Astrocyte of the cerebellum (primary cell): ENCODE results near the gene ERCC6L.

Experiments
- DNase-seq: peaks from one replicate; pipeline ENCODE4 v3.0.0-alpha.2; 2011; ENCODE audit warnings: low read depth
- H3K4me3 ChIP-seq: 2 replicates; pipeline ENCODE4 v1.5.1; 2011; ENCODE audit warnings: mild to moderate bottlenecking, low read depth, low read length, moderate library complexity
- in situ Hi-C: cut with HindIII; loops from 2 replicates; pipeline ENCODE4 v1.10.0; 2017; ENCODE audit warnings: low sequenced_read_pairs
- TF ChIP-seq, protein P1 (sequence below): IDR thresholded peaks from 2 replicates; pipeline ENCODE4 v1.5.1; 2012; ENCODE audit warnings: low read length, low read depth, moderate library complexity, mild to moderate bottlenecking; ENCODE audit errors: missing control alignments

The ERCC6L gene

DNA sequence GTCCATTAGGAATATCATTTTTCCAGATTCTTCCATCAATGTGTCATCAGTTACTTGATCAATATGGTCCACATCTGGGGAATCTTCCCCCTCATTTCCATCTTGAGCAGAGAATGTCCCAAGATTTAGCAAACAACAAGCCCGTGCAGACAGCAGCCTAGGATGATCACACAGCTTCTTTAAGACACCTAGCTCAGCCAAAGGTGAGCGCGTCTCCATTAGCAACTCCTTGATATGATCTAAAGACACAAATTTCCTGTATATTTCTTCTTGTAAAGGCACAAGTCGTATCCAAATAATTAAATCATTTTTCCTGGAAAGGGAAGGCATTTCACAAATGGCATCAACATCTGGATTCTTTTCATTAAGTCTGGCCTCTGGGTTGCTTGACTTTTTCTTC is 31.5 kb downstream of the ERCC6L start:
- TF ChIP-seq, protein P1, sequence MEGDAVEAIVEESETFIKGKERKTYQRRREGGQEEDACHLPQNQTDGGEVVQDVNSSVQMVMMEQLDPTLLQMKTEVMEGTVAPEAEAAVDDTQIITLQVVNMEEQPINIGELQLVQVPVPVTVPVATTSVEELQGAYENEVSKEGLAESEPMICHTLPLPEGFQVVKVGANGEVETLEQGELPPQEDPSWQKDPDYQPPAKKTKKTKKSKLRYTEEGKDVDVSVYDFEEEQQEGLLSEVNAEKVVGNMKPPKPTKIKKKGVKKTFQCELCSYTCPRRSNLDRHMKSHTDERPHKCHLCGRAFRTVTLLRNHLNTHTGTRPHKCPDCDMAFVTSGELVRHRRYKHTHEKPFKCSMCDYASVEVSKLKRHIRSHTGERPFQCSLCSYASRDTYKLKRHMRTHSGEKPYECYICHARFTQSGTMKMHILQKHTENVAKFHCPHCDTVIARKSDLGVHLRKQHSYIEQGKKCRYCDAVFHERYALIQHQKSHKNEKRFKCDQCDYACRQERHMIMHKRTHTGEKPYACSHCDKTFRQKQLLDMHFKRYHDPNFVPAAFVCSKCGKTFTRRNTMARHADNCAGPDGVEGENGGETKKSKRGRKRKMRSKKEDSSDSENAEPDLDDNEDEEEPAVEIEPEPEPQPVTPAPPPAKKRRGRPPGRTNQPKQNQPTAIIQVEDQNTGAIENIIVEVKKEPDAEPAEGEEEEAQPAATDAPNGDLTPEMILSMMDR, result no peak
- H3K4me3 ChIP-seq, result no peak overlapping the region
- in situ Hi-C loops, result no loop called here
- no peak for DNase-seq

DNA sequence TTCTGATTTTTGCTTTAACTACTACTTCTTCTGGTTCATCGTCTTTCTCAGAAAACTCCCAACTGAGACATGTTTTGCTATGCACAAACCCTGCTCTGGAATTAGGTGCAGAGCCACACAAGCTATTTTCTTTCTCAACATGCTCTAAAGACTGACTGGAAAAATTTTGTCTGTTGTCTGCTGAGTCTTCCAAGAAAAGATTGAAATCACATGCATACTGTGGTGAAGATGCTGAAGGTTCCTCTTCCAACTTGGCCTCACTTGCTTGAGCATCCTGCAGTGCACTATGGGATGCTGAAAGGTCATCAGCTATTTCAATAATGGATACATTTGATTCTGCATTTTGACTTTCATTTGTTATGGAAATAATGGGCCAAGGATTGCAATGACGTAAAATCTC is 33.1 kb downstream of the ERCC6L start:
- in situ Hi-C loops, result no loop called here
- TF ChIP-seq, protein P1, result no peak
- no peak for DNase-seq

DNA sequence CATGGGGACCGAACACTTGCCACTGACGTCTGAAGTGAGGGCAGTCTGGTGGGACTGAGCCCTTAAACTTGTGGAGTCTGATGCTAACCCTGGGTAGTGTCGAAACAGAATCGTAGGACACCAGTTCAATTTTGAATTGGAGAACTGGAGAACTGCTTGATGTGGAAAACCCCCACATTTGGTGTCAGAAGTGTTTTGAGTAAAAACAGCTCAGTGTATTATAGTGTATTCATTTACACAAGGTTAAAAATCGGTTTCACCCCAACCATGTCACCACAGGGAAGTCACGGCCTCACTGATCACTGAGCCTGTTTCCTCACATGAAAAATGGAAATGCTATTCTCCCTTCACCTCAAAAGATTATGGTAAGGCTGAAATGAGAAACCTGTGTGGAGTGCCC is 35.4 kb downstream of the ERCC6L start:
- DNase-seq, result no peak
- in situ Hi-C loops, result no loop called here
- TF ChIP-seq, protein P1, result no peak
- no peak overlapping the region for H3K4me3 ChIP-seq

More for the DNA sequence above, 33.1 kb downstream of the ERCC6L start:
- no peak overlapping the region for H3K4me3 ChIP-seq

DNA sequence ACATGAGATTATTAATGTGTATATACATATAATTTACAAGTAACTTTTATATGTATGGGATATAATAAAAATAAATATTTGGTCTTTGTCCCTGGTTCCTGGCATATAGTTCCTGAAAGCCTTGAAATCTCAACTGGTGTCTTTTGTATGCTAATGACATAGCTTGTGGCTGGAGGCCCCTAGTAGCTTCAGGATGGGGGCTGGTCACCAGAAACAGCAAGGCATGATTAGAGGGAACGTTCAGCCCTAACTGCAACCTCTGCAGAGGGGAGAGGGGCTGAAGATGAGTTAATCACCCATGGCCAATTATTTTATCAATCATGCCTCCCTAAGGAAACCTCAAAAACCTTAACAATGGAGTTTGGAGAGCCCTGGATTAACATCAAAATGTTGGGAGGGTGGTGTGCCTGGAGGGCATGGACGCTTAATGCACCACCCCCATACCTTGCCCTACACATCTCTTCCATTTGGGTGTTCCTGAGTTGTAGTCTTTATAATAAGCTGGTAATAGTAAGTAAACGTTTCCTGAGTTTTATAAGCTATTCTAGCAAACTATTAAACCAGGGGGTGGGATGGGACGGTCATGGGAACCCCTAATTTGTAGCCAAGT is 35.9 kb downstream of the ERCC6L start:
- TF ChIP-seq, protein P1, result no peak
- no peak for DNase-seq
- in situ Hi-C loops, result no loop called here
- H3K4me3 ChIP-seq, result no peak overlapping the region

DNA sequence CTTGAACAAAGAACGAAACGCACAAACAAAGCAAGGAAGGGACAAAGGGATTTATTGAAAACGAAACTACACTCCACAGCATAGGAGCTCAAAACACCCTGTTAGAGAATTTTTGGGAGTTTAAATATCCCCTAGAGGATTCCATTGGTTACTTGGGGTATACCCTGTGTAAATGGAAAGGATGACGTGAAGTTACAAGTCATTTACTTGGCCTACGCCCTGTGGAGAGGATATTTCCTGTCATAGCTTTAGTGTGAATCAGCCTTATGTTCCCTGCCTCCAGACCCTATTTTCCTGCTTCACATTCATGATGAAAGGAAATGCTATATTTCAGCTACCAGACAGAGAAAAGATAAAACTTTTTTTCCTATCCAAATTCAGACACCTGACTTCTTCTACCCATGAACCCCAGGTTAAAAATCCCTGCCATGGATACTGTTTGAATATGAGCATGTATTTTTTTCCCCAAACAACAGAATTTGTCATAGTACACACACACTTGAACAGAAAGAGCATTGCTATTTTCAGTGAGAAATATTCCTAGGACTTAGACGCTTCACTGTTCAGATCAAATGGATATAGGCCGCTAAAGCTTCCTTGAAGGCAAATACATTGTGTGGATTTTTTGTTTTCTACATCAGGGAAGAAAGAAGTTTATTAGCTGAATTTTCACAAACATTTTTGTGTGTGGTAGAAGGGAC is 36.8 kb downstream of the ERCC6L start:
- in situ Hi-C loops, result no loop called here
- no peak overlapping the region for H3K4me3 ChIP-seq
- peak; percentile 33 for DNase-seq
- TF ChIP-seq, protein P1, result no peak

DNA sequence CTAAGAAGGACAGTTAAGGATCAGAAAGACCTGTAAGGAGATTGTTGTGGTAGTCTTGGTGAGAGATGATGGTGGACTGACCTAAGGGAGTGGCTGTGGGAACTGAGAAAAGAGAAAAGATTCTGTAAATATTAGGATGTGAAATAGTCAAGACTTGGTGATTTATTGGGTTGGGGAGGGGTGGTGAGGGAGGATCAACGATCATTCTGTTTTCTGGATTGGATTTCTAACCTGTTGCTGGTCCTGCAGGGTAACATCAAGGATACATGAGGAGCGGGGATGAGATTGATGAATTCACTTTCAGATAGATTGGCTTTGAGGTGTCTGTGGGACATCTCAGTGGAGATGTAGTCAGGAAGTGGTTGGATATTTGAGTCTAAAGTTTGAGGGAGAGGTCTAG is 55.9 kb downstream of the ERCC6L start:
- no peak for DNase-seq
- TF ChIP-seq, protein P1, result no peak
- no peak overlapping the region for H3K4me3 ChIP-seq
- in situ Hi-C loops, result no loop called here
